Stimulated activated CD8-positive, alpha-beta memory T cell treated with anti-CD3 and anti-CD28 coated beads, Interleukin-4, amount 100 ng/mL, for 24 hours (primary cell): ENCODE results near the gene PDE11A.

Experiments
- DNase-seq: peaks from one replicate; pipeline ENCODE4 v3.0.0-alpha.2; 2020; ENCODE audit warnings: low read depth

The PDE11A gene

GRCh38 chr2:177923323-177923722, 149.3 kb downstream of the PDE11A start:
- no peak for DNase-seq

GRCh38 chr2:177921726-177922125, 150.9 kb downstream of the PDE11A start:
- no peak for DNase-seq

- DNase-seq, result no peak
Observed at GRCh38 chr2:177917169-177917568, 155.4 kb downstream of the PDE11A start.

- DNase-seq, result no peak
Observed at GRCh38 chr2:177916342-177916741, 156.2 kb downstream of the PDE11A start.

GRCh38 chr2:177914247-177914646, 158.3 kb downstream of the PDE11A start:
- no peak for DNase-seq

- DNase-seq, result no peak
Observed at GRCh38 chr2:177909962-177910361, 162.6 kb downstream of the PDE11A start.

- no peak for DNase-seq
Observed at GRCh38 chr2:177908824-177909223, 163.8 kb downstream of the PDE11A start.

- no peak for DNase-seq
Observed at GRCh38 chr2:177908182-177908581, 164.4 kb downstream of the PDE11A start.

- DNase-seq, result peak; percentile 38
Observed at GRCh38 chr2:177906041-177906718, 166.4 kb downstream of the PDE11A start.

- no peak for DNase-seq
Observed at GRCh38 chr2:177905640-177906039, 166.9 kb downstream of the PDE11A start.

- DNase-seq, result no peak
Observed at GRCh38 chr2:177902395-177903163, 170.0 kb downstream of the PDE11A start.

GRCh38 chr2:177900082-177900481, 172.5 kb downstream of the PDE11A start:
- DNase-seq, result no peak

GRCh38 chr2:177897278-177897677, 175.3 kb downstream of the PDE11A start:
- DNase-seq, result no peak

GRCh38 chr2:177896587-177896986, 176.0 kb downstream of the PDE11A start:
- no peak for DNase-seq

GRCh38 chr2:177894546-177894945, 178.0 kb downstream of the PDE11A start:
- DNase-seq, result no peak

GRCh38 chr2:177893880-177894279, 178.7 kb downstream of the PDE11A start:
- DNase-seq, result no peak

- no peak for DNase-seq
Observed at GRCh38 chr2:177891533-177891932, 181.0 kb downstream of the PDE11A start.

- no peak for DNase-seq
Observed at GRCh38 chr2:177889818-177890460, 182.6 kb downstream of the PDE11A start.

GRCh38 chr2:177888581-177888980, 184.0 kb downstream of the PDE11A start:
- no peak for DNase-seq

- no peak for DNase-seq
Observed at GRCh38 chr2:177887722-177888121, 184.9 kb downstream of the PDE11A start.

GRCh38 chr2:177886824-177887223, 185.8 kb downstream of the PDE11A start:
- no peak for DNase-seq

- no peak for DNase-seq
Observed at GRCh38 chr2:177885828-177886466, 186.6 kb downstream of the PDE11A start.

GRCh38 chr2:177883177-177883576, 189.4 kb downstream of the PDE11A start:
- no peak for DNase-seq
